Measurements from ENCODE around the gene RAC3.
A peak's percentile ranks its signal among the peaks of the same experiment; 100 is the strongest.

The RAC3 gene

DNA sequence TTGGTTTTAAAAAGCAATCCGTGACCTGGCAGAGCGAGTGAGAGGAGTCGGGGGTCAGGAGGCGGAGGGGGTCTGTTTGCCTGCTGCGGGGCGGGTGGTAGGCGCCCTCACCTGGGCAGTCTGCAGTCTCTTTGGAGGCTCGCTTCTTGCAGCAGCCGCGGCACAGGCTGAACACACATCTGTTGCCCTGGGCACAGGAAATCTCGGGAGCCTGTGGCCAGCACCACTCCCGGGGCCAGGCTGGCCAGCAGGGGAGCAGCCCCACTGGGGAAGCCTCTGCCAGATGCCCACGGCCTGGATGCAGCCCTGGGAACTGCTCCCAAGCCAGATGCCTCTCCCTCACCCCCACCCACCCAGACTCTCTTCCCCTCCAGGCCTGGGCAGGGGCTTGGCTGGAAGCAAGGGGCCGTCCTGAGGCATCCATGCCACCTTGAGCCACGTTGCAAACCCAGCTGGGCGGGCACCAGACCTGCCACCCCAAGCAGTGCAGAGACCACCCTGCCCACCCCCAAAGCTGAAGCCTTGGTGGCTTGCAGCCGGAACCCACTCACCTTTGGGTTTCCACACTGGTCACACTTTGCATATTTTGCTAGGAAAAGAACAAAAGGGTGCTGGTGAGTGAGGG lies 26.9 kb downstream of the RAC3 start:
- no peak for DNase-seq

DNA sequence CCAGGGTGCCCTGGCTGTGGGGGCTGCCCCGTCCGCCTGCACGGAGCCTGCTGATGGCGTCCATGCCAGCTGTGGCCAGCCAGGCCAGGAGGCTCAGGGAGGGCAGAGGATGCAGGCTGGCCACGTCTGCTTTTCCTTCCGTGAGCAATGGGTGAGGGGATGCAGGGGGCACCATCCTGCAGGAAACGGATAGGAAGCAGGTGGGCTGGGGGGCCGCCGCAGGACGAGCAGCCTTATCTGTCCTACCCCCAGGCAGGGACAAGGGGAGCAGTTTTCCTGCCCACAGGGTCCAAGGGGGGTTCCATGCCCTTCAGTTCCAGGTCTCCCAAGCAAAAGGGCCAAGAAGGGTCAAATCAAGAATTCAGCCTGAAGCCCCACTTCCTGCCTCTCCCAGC lies 27.4 kb downstream of the RAC3 start:
- DNase-seq = no peak

DNA sequence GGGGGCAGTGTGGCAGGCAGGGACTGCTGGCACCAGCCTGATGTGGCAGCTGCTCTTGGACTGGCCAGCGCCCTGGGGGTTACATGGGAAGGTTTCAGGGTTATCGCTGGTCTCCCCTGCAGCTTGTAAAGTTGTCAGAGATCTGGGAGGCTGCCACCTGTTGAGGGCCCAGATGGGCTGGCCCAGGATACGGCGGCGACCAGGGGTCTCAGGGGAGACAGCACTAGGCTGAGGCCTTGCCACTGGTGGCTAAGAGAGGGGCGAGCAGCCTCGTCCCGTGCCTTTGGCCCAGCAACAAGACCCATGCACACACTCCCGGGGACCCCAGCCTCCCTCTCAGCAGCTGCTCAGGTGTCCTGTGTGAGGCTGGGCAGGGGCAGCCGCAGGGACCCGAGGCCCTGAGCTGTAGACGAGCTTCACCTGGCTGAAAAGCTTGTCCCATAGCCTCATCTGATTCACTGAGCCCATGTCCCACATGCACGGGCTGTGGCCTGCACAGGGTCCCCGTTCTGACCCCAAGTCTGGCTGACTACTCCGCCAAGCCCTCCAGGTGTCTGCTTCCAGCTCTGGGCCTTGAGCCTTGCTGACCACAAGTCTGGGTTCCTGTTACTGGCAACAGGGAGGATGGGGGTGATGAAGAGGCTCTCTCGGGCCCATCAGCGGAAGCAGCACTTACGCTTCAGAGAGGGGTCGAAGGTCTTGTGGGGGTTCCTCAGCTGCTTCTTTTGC lies 28.0 kb downstream of the RAC3 start:
- peak; percentile 27 for DNase-seq

DNA sequence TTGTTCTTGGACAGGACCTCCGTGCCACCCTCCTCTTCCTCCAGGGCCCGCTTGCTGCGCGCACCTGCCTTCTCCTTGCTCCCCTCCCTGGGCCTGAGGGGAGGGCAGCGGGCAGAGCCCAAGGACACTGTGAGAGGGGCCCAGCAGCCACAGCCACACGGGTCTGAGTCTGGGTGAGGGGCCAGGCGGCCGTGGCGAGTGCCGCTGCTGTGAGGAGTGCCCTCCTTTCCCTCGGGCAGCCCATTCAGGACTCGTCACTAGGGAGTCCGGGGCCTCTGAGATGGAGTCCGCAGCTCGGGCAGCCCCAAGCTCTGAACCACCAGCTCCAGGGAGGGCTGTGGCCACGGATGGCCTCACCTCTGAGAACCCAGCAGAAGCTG lies 28.5 kb downstream of the RAC3 start:
- no peak for DNase-seq

DNA sequence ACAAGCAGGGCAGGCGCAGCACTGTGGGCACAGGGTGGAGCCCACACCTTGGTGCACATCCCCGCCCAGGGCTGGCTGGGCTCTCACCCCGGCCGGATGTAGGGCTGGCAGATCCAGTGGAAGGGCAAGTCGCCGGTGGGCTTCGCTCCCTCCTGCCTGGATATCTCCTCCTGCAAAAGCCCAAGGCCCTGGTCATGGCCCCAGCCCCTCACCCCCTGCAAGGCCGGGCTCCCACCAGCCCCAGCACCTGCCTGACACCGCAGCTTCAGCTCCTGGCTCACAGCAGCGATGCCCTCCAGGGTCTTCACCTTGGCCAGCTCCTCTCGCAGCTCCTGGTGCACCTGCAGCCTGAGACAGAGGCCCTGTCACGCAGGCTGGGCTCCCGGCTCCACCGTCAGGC lies 29.1 kb downstream of the RAC3 start:
- DNase-seq = no peak

DNA sequence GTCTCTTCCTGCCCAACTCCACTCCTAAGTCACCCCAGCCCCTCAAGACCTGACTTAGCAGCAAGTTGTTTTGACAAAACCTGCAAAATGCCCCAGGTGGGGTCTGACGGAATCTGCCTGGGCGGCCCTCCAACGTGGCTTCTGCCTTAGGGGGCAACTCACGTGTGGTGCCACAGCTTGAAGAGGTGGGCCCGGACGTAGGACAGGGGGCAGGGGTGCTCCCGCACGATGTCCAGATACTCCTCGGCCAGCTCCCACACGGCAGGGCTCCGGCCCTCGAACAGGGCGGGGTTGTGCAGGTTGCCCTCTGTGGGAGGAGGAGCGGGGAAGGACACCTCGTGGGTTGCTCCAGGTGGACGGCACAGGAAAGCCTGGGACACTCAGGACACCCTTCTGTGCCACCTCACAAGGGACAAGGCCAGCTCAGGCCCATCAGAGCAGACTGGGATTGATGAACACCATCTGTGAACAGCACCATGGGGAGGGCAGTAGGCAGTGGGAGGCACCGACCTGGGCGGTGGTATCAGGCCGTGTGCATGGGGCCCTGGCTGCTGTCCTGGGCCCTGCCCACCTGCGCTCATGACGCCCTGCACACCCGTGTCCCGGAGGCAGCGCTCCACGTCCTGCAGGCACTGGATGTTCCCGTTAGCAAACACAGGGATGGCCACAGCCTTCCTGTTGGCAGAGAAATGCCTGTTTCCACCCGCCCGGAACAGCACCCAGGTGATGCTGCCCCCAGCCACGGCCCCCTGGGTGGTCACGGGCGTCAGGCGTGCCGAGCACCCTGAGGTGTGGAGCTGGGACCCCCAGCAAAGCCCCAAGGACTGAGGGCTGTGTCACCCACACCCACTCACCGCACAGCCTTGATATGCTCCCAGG lies 29.8 kb downstream of the RAC3 start:
- DNase-seq = no peak

DNA sequence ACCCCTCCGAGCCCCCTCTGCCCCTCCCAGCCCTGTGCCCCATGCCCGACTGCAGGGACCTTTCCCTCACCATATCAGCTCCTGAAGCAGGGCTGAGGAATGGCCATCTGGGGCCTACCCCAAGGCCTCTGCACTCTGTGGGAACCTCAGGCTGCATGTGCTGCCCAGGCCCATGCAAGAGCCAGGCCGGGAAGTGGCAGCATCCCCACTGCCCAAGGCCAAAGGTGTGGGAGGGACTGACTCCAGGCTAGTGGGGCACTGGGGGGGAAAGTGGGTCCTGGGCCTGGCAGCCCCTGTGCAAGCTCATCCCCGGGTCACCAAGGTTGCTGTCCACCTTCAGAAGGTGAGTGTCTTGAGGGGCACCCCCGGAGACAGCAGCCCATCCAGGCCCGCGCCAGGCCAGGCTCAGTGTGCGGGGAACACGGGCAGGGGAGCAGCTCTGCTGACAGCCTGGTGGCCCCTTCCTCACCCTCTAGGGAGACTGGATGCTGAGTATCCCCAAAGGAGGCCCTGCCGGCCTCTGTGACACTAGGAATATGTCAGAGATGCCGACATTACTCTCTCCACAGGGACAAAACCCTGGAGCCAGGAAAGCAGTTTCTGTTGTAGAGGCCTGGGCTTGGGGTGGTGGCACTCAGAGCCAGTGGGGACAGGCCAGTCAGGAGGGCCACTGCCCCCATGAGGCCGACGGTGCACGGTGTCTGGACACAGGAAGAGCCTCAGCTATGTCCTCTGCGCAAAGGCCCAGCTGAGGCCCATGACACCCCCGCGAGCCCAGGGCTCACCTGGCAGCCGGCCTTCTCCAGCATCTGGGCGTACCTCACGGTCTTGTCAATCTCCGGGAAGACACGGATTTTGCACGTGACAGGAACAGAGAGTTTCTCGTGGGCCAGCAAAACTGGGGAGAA lies 30.9 kb downstream of the RAC3 start:
- DNase-seq = no peak

DNA sequence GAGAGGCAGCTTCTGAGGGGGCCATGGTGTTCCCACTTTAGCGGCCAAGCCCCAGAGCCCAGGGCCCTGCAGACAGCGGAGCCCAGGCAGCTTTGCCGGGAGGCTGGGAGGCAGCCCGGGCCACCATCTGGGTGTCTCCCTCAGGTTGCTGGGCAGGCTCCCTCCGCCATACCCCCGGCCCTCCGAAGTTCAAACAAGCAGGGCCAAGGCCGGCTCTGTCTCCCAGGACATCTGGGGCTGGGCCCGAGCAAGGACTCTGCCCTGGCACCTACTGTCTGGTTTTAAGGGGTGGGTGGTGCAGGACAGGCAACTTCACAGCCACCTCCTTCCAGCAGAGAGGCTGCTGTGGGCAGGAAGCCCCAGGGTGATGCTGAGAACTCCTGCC lies 31.5 kb downstream of the RAC3 start:
- DNase-seq = no peak

- DNase-seq = no peak
Observed at GRCh38 chr17:82063424-82064415, 32.2 kb downstream of the RAC3 start.

- peak; percentile 37 for DNase-seq
Observed at GRCh38 chr17:82064433-82065192, 33.1 kb downstream of the RAC3 start.

- peak; percentile 58 for DNase-seq
Observed at GRCh38 chr17:82065193-82065637, 33.7 kb downstream of the RAC3 start.

DNA sequence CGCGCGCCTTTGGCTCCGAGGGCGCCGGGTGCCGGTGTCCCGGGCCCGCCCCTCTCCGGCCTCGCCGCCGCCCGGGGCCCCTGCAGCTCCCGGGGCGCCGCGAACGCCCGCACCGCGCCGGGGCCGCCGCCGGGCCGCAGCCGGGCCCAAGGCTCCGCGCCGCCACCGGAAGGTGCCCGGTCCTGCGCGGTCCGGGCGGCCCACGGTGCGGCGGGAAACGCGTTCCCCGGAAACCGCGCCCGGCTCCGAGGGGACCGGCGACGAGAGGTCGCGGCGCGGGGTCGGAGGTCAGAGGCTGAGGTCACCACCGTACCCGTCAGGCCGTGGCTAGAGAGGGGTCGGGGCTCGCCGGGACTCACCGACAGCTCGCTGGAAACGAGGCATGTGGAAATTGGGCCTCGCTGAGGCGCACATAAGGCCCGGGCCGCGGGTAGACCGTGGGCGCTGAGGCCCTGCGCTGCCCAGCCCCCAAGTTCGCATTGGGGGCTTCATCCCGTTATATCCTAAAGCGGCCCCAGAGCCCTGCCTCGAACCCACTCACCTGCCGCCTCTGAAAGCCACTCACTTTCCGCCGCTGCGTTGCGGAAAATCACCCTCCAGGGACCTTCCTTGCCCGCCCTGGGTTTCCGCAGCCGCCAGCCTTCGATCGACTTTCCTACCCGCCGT lies 34.3 kb downstream of the RAC3 start, which contains the start of gene DUS1L:
Gene DUS1L (minus strand): TSS at position 167 of the 666 bp plus-strand sequence. CDS start 745 bp downstream, outside the sequence.
- peak; percentile 76 for DNase-seq

DNA sequence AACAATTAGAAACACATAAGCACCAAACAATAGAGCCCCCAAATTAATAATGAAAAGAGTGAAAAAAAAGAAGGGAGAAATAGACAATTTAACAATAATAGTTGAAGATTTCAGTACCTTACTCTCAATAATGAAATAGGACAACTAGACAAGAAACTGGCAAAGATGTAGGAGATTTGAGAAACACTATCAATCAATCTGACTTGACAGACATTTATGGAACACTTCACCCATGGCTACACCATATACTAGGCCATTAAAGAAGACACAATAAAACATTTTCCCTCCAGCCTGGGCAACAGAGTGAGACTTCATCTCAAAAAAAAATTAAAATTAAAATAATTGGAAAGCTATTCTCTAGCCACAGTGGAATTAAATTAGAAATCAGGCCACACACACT lies 39.1 kb downstream of the RAC3 start:
- DNase-seq = no peak

- no peak for DNase-seq
Observed at GRCh38 chr17:82072827-82073226, 41.3 kb downstream of the RAC3 start.

DNA sequence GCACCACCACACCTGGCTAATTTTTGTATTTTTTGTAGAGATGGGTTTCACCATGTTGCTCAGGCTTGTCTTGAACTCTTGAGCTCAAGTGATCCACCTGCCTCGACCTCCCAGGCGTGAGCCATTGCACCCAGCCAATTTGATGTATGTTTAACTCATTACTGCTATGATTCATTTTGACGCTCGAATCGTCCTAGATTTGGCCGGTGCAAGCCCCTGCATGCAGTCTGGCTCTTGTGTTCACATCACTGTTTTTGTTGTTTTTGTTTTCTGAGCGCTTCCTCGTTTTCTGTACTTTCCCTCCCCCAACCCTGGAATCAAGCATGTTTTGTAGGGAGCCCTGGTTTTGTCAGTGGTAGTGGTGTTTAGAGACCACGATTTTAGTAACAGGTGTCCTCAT lies 42.0 kb downstream of the RAC3 start:
- no peak for DNase-seq

GRCh38 chr17:82076018-82076784 lies 44.7 kb downstream of the RAC3 start:
- no peak for DNase-seq

- no peak for DNase-seq
Observed at GRCh38 chr17:82076785-82077591, 45.5 kb downstream of the RAC3 start.
